HepG2 (cell line): ENCODE data around the gene KDM7A. TPM values are rescaled to one million over a fixed set of nuclear protein-coding genes. Genes with fewer than 3 reads are reported as not detected.

Experiments
- BCL6 ChIP-seq: IDR thresholded peaks from 2 replicates; pipeline ENCODE4 v1.6.1; 2016; ENCODE audit warnings: missing genetic modification reagents, missing compliant biosample characterization
- ELK4 ChIP-seq: sonication (generic); formaldehyde crosslinking; IDR thresholded peaks from 2 replicates; pipeline ENCODE4 v1.9.0; 2021; ENCODE audit warnings: missing genetic modification reagents, borderline replicate concordance
- FOXK1 ChIP-seq: sonication (generic); formaldehyde crosslinking; IDR thresholded peaks from 2 replicates; pipeline ENCODE4 v1.4.0; 2020; ENCODE audit warnings: low read depth, missing genetic modification reagents, borderline replicate concordance
- FOXP1 ChIP-seq, 2 experiments: fragments of 450-650 bp in 1 of 2; IDR thresholded peaks; 2 replicates each; pipeline ENCODE4 v1.6.1; 2017 to 2018; ENCODE audit warnings: antibody characterized with exemption in 1 of 2
- GABPB1 ChIP-seq: IDR thresholded peaks from 2 replicates; pipeline ENCODE4 v1.6.1; 2016; ENCODE audit warnings: mild to moderate bottlenecking, missing genetic modification reagents, moderate library complexity, missing compliant biosample characterization
- ISL2 ChIP-seq: sonication (generic); formaldehyde crosslinking; IDR thresholded peaks from 2 replicates; pipeline ENCODE4 v1.5.0; 2020; ENCODE audit warnings: missing genetic modification reagents
- MIER2 ChIP-seq: IDR thresholded peaks from 2 replicates; pipeline ENCODE4 v1.6.1; 2016; ENCODE audit warnings: missing biosample characterization, missing genetic modification reagents
- NR2F6 ChIP-seq, 2 experiments: IDR thresholded peaks; 2 replicates each; pipeline ENCODE4 v1.6.1; 2016; ENCODE audit warnings: antibody characterized with exemption in 1 of 2, mild to moderate bottlenecking in 1 of 2
- RARA ChIP-seq: IDR thresholded peaks from 2 replicates; pipeline ENCODE4 v1.6.1; 2016; ENCODE audit warnings: missing genetic modification reagents, missing compliant biosample characterization
- RBFOX2 ChIP-seq: fragments of 200-400 bp; formaldehyde crosslinking; IDR thresholded peaks from 2 replicates; pipeline ENCODE4 v1.6.1; 2017; ENCODE audit warnings: low read depth, mild to moderate bottlenecking, low read length
- RFXAP ChIP-seq: sonication (generic); formaldehyde crosslinking; IDR thresholded peaks from 2 replicates; pipeline ENCODE4 v1.4.0; 2020; ENCODE audit warnings: missing genetic modification reagents, borderline replicate concordance
- RXRB ChIP-seq: IDR thresholded peaks from 2 replicates; pipeline ENCODE4 v1.6.1; 2016; ENCODE audit warnings: borderline replicate concordance, missing genetic modification reagents, missing compliant biosample characterization
- ZNF180 ChIP-seq: sonication (generic); formaldehyde crosslinking; IDR thresholded peaks from 2 replicates; pipeline ENCODE4 v1.4.0; 2020; ENCODE audit warnings: low read depth, missing genetic modification reagents, borderline replicate concordance
- ZNF20 ChIP-seq: sonication (generic); formaldehyde crosslinking; IDR thresholded peaks from 2 replicates; pipeline ENCODE4 v1.4.0; 2020; ENCODE audit warnings: mild to moderate bottlenecking, moderate library complexity, missing genetic modification reagents
- ZNF496 ChIP-seq: sonication (generic); formaldehyde crosslinking; IDR thresholded peaks from 2 replicates; pipeline ENCODE4 v1.8.1; 2023; ENCODE audit warnings: mild to moderate bottlenecking, moderate library complexity, missing genetic modification reagents; ENCODE audit not compliant: insufficient replicate concordance
- ZNF607 ChIP-seq: sonication (generic); formaldehyde crosslinking; IDR thresholded peaks from 2 replicates; pipeline ENCODE4 v1.5.1; 2020; ENCODE audit warnings: missing genetic modification reagents, mild to moderate bottlenecking, borderline replicate concordance
- ZNF616 ChIP-seq: sonication (generic); formaldehyde crosslinking; IDR thresholded peaks from 2 replicates; pipeline ENCODE4 v1.5.0; 2020; ENCODE audit warnings: low read depth, mild to moderate bottlenecking, missing genetic modification reagents
- ZNF878 ChIP-seq: sonication (generic); formaldehyde crosslinking; IDR thresholded peaks from 2 replicates; pipeline ENCODE4 v1.8.1; 2023; ENCODE audit warnings: mild to moderate bottlenecking, missing genetic modification reagents, moderate library complexity
- polyA plus RNA-seq, 8 experiments: library from polyadenylated mRNA; depleted of rRNA in 3 of 8; stranded (reverse) in 7 of 8; unstranded in 1 of 8; fragments of >200 nt; fragmentation: Illumina TruSeq in 4 of 8; extraction: Trizol in 4 of 8; gene quantifications; 2 replicates each; pipeline versions ENCODE4 v1.2.1 to v1.2.3, GENCODE V29; 2011 to 2016; ENCODE audit warnings: low read depth in 4 of 8, missing spikeins in 1 of 8, mixed read lengths in 1 of 8; ENCODE audit not compliant: insufficient read depth in 1 of 8
- total RNA-seq, 5 experiments: library from RNA; depleted of rRNA; stranded (reverse); fragments of >200 nt; fragmentation: Illumina TruSeq; extraction: Trizol; gene quantifications; 2 replicates each; pipeline ENCODE4 v1.2.3, GENCODE V29; 2016; ENCODE audit warnings: low read depth in 1 of 5
- TF ChIP-seq, protein P1 (sequence below): sonication (generic); formaldehyde crosslinking; IDR thresholded peaks from 2 replicates; pipeline ENCODE4 v1.5.0; 2020; ENCODE audit warnings: missing genetic modification reagents, mild to moderate bottlenecking, borderline replicate concordance
- TF ChIP-seq, protein P2 (sequence below): sonication (generic); formaldehyde crosslinking; IDR thresholded peaks from 2 replicates; pipeline ENCODE4 v1.4.0; 2020; ENCODE audit warnings: mild to moderate bottlenecking, missing genetic modification reagents
- TF ChIP-seq, protein P3 (sequence below): IDR thresholded peaks from 2 replicates; pipeline ENCODE4 v1.6.1; 2016

KDM7A gene
- total and polyA plus RNA-seq, 2 of the 13 experiments (the other 11 are each of a cell fraction or from before 2014, with no cell fraction given): 10.8 to 16.8 TPM

- TF ChIP-seq BCL6 (CRISPR knock-in tag) (0 out of 2 replicates have a peak, but pooled peaks have one; percentile 53), ZNF20 (no peak), GABPB1 (no peak), ELK4 (CRISPR knock-in tag) (no peak), ZNF878 (CRISPR knock-in tag) (no peak), ZNF616 (no peak), ISL2 (CRISPR knock-in tag) (0 out of 2 replicates have a peak, but pooled peaks have one; percentile 3), ZNF607 (no peak), RFXAP (CRISPR knock-in tag) (no peak), RBFOX2 (no peak), ZNF180 (no peak), RXRB (CRISPR knock-in tag) (peak; percentile 32; the same call in 1 of the 2 replicates), FOXP1 (IDR thresholded peaks at IDR 0.05) (no peak), FOXP1 (CRISPR knock-in tag; IDR thresholded peaks at IDR 0.05) (peak; percentile 40; the same call in 1 of the 2 replicates), MIER2 (CRISPR knock-in tag) (no peak), FOXK1 (CRISPR knock-in tag) (peak; percentile 29; the same call in 1 of the 2 replicates), NR2F6 (IDR thresholded peaks at IDR 0.05) (no peak), NR2F6 (CRISPR knock-in tag; IDR thresholded peaks at IDR 0.05) (peak; percentile 50; the same call in 1 of the 2 replicates), ZNF496 (CRISPR knock-in tag) (no peak), RARA (peak; percentile 80)
- TF ChIP-seq, protein P1, sequence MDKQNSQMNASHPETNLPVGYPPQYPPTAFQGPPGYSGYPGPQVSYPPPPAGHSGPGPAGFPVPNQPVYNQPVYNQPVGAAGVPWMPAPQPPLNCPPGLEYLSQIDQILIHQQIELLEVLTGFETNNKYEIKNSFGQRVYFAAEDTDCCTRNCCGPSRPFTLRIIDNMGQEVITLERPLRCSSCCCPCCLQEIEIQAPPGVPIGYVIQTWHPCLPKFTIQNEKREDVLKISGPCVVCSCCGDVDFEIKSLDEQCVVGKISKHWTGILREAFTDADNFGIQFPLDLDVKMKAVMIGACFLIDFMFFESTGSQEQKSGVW (CRISPR knock-in tag): no peak
- TF ChIP-seq, protein P2, sequence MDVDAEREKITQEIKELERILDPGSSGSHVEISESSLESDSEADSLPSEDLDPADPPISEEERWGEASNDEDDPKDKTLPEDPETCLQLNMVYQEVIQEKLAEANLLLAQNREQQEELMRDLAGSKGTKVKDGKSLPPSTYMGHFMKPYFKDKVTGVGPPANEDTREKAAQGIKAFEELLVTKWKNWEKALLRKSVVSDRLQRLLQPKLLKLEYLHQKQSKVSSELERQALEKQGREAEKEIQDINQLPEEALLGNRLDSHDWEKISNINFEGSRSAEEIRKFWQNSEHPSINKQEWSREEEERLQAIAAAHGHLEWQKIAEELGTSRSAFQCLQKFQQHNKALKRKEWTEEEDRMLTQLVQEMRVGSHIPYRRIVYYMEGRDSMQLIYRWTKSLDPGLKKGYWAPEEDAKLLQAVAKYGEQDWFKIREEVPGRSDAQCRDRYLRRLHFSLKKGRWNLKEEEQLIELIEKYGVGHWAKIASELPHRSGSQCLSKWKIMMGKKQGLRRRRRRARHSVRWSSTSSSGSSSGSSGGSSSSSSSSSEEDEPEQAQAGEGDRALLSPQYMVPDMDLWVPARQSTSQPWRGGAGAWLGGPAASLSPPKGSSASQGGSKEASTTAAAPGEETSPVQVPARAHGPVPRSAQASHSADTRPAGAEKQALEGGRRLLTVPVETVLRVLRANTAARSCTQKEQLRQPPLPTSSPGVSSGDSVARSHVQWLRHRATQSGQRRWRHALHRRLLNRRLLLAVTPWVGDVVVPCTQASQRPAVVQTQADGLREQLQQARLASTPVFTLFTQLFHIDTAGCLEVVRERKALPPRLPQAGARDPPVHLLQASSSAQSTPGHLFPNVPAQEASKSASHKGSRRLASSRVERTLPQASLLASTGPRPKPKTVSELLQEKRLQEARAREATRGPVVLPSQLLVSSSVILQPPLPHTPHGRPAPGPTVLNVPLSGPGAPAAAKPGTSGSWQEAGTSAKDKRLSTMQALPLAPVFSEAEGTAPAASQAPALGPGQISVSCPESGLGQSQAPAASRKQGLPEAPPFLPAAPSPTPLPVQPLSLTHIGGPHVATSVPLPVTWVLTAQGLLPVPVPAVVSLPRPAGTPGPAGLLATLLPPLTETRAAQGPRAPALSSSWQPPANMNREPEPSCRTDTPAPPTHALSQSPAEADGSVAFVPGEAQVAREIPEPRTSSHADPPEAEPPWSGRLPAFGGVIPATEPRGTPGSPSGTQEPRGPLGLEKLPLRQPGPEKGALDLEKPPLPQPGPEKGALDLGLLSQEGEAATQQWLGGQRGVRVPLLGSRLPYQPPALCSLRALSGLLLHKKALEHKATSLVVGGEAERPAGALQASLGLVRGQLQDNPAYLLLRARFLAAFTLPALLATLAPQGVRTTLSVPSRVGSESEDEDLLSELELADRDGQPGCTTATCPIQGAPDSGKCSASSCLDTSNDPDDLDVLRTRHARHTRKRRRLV (CRISPR knock-in tag): no peak
- TF ChIP-seq, protein P3, sequence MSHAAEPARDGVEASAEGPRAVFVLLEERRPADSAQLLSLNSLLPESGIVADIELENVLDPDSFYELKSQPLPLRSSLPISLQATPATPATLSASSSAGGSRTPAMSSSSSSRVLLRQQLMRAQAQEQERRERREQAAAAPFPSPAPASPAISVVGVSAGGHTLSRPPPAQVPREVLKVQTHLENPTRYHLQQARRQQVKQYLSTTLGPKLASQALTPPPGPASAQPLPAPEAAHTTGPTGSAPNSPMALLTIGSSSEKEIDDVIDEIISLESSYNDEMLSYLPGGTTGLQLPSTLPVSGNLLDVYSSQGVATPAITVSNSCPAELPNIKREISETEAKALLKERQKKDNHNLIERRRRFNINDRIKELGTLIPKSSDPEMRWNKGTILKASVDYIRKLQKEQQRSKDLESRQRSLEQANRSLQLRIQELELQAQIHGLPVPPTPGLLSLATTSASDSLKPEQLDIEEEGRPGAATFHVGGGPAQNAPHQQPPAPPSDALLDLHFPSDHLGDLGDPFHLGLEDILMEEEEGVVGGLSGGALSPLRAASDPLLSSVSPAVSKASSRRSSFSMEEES (CRISPR knock-in tag): no peak
Measured at GRCh38 chr7:140045697-140046096, 131.1 kb downstream of the KDM7A start (continued).
